Body of pancreas (tissue), 4 donors: Measurements from ENCODE around the gene PHF23. TPM values are rescaled to one million over a fixed set of nuclear protein-coding genes. Genes with fewer than 3 reads are reported as not detected.
"Not testable (repeated sequence)": the region's sequence is repeated elsewhere in the genome, so short reads cannot be mapped to it uniquely, and the experiment has no call there.

Experiments
- ATAC-seq: fragments of 150-250 bp; one replicate; pipeline ENCODE4 v1.9.1; 2016
- DNase-seq, 4 donors: peaks; one replicate each; pipeline ENCODE4 v3.0.0-alpha.2; 2019
- H3K27ac ChIP-seq, 4 donors: fragments of 200-600 bp; sonication (generic); 1 replicate in 3 of 4; 2 replicates in 1 of 4; pipeline versions ENCODE4 v1.5.1 to v1.6.1; 2016 to 2019; ENCODE audit warnings: mild to moderate bottlenecking in 1 of 4, mixed read lengths in 1 of 4, moderate library complexity in 1 of 4
- H3K27me3 ChIP-seq, 2 donors: fragments of 200-600 bp; sonication (generic); one replicate each; pipeline ENCODE4 v1.6.0; 2016; ENCODE audit warnings: mild to moderate bottlenecking in 1 of 2
- H3K36me3 ChIP-seq, 2 donors: fragments of 200-600 bp; sonication (generic); replicated peaks in 1 of 2; 2 replicates each; pipeline ENCODE4 v1.5.1; 2016; ENCODE audit warnings: low read depth in 2 of 2; ENCODE audit not compliant: insufficient read depth in 1 of 2
- H3K4me1 ChIP-seq: fragments of 200-600 bp; sonication (generic); one replicate; pipeline ENCODE4 v1.6.0; 2016
- H3K4me3 ChIP-seq, 2 donors: fragments of 200-600 bp; sonication (generic); 1 replicate in 1 of 2; 2 replicates in 1 of 2; pipeline ENCODE4 v1.5.1; 2016 to 2019
- H3K9me3 ChIP-seq, 3 donors: fragments of 200-600 bp; sonication (generic); 1 replicate in 2 of 3; 2 replicates in 1 of 3; pipeline ENCODE4 v1.5.1; 2016
- CTCF ChIP-seq, 7 experiments: fragments of 450-650 bp in 4 of 7; fragments of 200-600 bp in 3 of 7; sonication (generic) in 3 of 7; IDR thresholded peaks; one replicate each; pipeline ENCODE4 v1.5.1; 2016 to 2019; ENCODE audit warnings: antibody characterized with exemption in 7 of 7
- POLR2A ChIP-seq, 3 donors: fragments of 450-650 bp; IDR thresholded peaks; one replicate each; pipeline ENCODE4 v1.6.1; 2016; ENCODE audit warnings: antibody characterized with exemption in 3 of 3, mild to moderate bottlenecking in 2 of 3
- WGBS, 2 donors: methylation state at CpG; one replicate each; pipeline ENCODE4 v1.1.5; 2017; 5-methylcytosine and 5-hydroxymethylcytosine counted together
- intact Hi-C: fragments of 100-400 bp; cut with DNase I; formaldehyde crosslinking; loops from one replicate; pipeline ENCODE4 v1.15.1; 2023
- total RNA-seq, 2 donors: library from RNA; depleted of rRNA; stranded (reverse); fragments of >200 nt; gene quantifications; one replicate each; pipeline ENCODE4 v1.1.0, GENCODE V29; 2016

PHF23 gene
- total RNA-seq, 2 donors from 2014 or later, result 11.9 to 15.8 TPM

GRCh38 chr17:7249830-7250229 lies 10.6 kb upstream of the PHF23 start:
- ATAC-seq (no peak), DNase-seq (no peak)
- TF ChIP-seq CTCF (IDR thresholded peaks at IDR 0.05), result no peak
- TF ChIP-seq POLR2A (IDR thresholded peaks at IDR 0.05), result no peak
- Histone ChIP-seq H3K9me3 (no peaks in the 10 kb centered on the region), H3K27ac (peak overlapping the region in 2 of 4 donors; percentile 2 to 100), H3K4me1 (peaks cover 38% of the 10 kb centered on the region), H3K36me3 (peaks cover 0 to 6% of the 10 kb centered on the region in 2 donors), H3K27me3 (no peaks in the 10 kb centered on the region), H3K4me3 (no peak overlapping the region)
- intact Hi-C loops, result no loop called here
- WGBS, 2 donors, result 78 to 87% methylated on average over 7 of the region's 7 CpGs

- no peaks in the 10 kb centered on the region for H3K27me3 ChIP-seq
- peaks cover 0 to 4% of the 10 kb centered on the region in 2 donors for H3K36me3 ChIP-seq
- DNase-seq (no peak), ATAC-seq (no peak)
- H3K27ac ChIP-seq, result peak overlapping the region in 2 of 4 donors; percentile 8 to 14
- no peak overlapping the region for H3K4me3 ChIP-seq
- H3K4me1 ChIP-seq, result peaks cover 45% of the 10 kb centered on the region
- H3K9me3 ChIP-seq, result no peaks in the 10 kb centered on the region
- no peak for TF ChIP-seq CTCF (IDR thresholded peaks at IDR 0.05)
- TF ChIP-seq POLR2A (IDR thresholded peaks at IDR 0.05), result no peak
- 70 to 79% methylated on average over 6 of the region's 6 CpGs for WGBS, 2 donors
- intact Hi-C loops, result no loop called here
Observed at GRCh38 chr17:7249214-7249613, 10.0 kb upstream of the PHF23 start.

GRCh38 chr17:7248796-7249195 lies 9.5 kb upstream of the PHF23 start:
- intact Hi-C loops, result no loop called here
- Histone ChIP-seq H3K4me3 (no peak overlapping the region), H3K36me3 (peaks cover 0 to 4% of the 10 kb centered on the region in 2 donors), H3K27me3 (no peaks in the 10 kb centered on the region), H3K9me3 (no peaks in the 10 kb centered on the region), H3K4me1 (peaks cover 48% of the 10 kb centered on the region), H3K27ac (peak overlapping the region in 2 of 4 donors; percentile 8 to 14)
- WGBS, 2 donors, result 62 to 67% methylated on average over 4 of the region's 4 CpGs
- ATAC-seq, result no peak
- no peak for DNase-seq
- TF ChIP-seq CTCF (IDR thresholded peaks at IDR 0.05), result no peak
- TF ChIP-seq POLR2A (IDR thresholded peaks at IDR 0.05), result no peak

GRCh38 chr17:7246779-7247178 lies 7.5 kb upstream of the PHF23 start:
- H3K4me3 ChIP-seq, result no peak overlapping the region

GRCh38 chr17:7243838-7244237 lies 4.6 kb upstream of the PHF23 start:
- H3K4me3 ChIP-seq, intact Hi-C loops, H3K9me3 ChIP-seq, H3K36me3 ChIP-seq, ATAC-seq, H3K27me3 ChIP-seq: not testable (repeated sequence)
- DNase-seq, result peak in 2 of 4 donors; percentile 20 to 22
- 56 to 64% methylated on average over 9 to 10 of the region's 10 CpGs for WGBS, 2 donors
- Histone ChIP-seq H3K4me1 (peaks cover 42% of the 10 kb centered on the region), H3K27ac (peak overlapping the region; percentile 92 to 98 (median 98))

More at GRCh38 chr17:7246779-7247178, 7.5 kb upstream of the PHF23 start:
- no peak for ATAC-seq
- no peak for TF ChIP-seq CTCF (IDR thresholded peaks at IDR 0.05)
- no peak for TF ChIP-seq POLR2A (IDR thresholded peaks at IDR 0.05)
- Histone ChIP-seq H3K27me3 (no peaks in the 10 kb centered on the region), H3K27ac (no peak overlapping the region), H3K4me1 (peaks cover 42% of the 10 kb centered on the region), H3K36me3 (peaks cover 0 to 4% of the 10 kb centered on the region in 2 donors), H3K9me3 (no peaks in the 10 kb centered on the region)
- DNase-seq, result no peak
- WGBS, 2 donors, result 73 to 91% methylated on average over 2 to 5 of the region's 5 CpGs
- intact Hi-C loops, result no loop called here
